ENCODE data around the gene AK4. TPM values are rescaled to one million over a fixed set of nuclear protein-coding genes. Genes with fewer than 3 reads are reported as not detected.
A peak's percentile ranks its signal among the peaks of the same experiment; 100 is the strongest.

The AK4 gene
- total and polyA plus RNA-seq, 5 experiments from 2014 or later = 0.19 to 0.91 TPM; not detected in 3

DNA sequence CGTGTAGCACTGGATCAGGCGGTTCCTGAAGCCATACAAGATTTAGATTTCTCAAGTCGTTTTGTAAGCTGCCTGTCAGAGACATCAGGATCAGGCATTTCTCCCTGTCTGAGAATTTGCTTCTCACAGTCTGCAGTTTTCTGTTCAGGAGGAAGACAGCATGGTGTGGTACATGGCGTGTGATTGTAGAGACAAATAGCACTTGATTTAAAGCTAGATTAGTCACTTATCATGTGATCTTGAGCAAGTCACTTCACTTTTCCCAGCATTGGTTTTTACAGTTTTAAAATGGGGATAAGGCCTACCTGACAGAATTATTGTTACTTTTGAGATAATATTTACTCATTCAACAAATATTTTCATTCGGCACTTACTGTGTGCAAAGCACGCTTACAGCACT is 63.3 kb downstream of the AK4 start:
- POLR2A ChIA-PET = no interaction called here
- H3K4me1 Mint-ChIP-seq = peaks cover 1 to 15% (median 12%) of the 10 kb centered on the region in 4 donors
- H3K9me3 Mint-ChIP-seq = no peaks in the 10 kb centered on the region
- ATAC-seq = no peak
- H3K36me3 Mint-ChIP-seq = no peaks in the 10 kb centered on the region
- DNase-seq = no peak
- H3K4me3 Mint-ChIP-seq = no peak overlapping the region
- no peak overlapping the region for H3K27ac Mint-ChIP-seq
- H3K27me3 Mint-ChIP-seq = peaks cover 0 to 8% (median 4%) of the 10 kb centered on the region in 5 donors

DNA sequence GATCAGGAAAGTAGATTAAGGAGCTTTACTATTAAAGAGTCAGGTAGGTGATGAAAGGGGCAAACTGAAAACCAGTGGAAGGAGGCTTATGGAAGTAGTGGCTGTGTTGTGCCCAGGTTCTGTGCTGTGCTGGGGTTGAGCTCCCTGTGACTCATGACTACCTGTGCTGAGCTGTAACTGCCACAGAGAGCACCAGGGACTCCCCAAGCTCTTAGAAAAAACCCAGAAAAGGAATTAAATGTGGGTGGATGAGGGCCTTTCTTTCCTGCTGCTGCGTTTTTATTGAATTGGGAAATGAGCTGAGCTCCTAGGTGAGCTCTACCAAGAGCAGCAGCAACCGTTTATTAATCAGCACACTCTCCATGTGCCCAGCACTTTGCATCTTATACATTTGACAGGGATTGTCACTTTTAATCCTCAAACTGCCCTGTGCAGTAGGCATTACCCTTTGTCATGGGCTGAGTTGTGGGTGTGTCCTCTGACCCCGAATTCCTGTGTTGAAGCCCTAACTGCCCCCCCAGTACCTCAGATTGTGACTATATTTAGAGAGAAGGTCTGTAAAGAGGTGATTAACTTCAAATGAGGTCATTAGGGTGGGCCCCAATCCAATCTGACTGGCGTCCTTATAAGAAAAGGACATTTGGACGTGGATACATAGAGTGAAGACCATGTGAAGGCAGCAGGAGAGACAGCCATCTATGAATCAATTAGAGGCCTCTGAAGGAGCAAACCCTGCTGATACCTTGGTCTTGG is 65.4 kb downstream of the AK4 start:
- Mint-ChIP-seq H3K27me3 (peaks cover 0 to 7% (median 4%) of the 10 kb centered on the region in 5 donors), H3K36me3 (no peaks in the 10 kb centered on the region), H3K4me3 (no peak overlapping the region), H3K9me3 (no peaks in the 10 kb centered on the region), H3K4me1 (peaks cover 4 to 16% (median 14%) of the 10 kb centered on the region in 4 donors), H3K27ac (no peak overlapping the region)
- DNase-seq (no peak), ATAC-seq (no peak)
- POLR2A ChIA-PET = no interaction called here

DNA sequence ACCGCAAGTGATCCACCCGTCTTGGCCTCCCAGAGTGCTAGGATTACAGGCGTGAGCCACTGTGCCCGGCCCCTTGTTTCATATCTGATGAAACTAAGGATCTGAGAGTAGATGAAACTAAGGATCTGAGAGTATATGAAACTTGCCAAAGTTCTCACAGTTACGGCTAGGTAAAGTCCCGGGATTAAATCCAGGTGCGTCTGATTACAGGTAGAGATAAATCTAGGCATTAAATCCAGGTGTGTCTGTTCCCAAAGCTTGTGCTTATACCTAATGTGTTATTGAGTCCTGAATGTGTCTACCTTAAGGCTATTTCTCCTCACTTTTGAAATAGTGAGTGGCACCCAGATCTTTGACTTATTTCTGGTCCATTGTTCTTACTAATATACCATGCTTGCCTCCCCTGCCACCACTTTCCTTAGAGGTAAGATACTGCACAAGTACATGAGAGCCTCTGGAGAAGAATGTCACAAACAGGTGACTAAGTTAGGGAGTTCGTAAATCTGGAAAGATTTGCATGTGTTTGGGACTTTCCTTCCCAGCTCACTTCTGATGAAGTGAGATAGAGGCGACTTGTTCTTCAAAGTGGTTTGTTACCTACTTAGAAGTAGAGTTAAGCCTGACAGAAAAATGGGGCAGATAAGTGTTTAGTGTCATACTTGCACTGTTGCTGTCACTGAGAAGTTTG is 66.5 kb downstream of the AK4 start:
- no peak for DNase-seq
- H3K36me3 Mint-ChIP-seq = no peaks in the 10 kb centered on the region
- POLR2A ChIA-PET = no interaction called here
- no peaks in the 10 kb centered on the region for H3K9me3 Mint-ChIP-seq
- peaks cover 4 to 16% (median 11%) of the 10 kb centered on the region in 4 donors for H3K4me1 Mint-ChIP-seq
- no peak for ATAC-seq
- H3K27me3 Mint-ChIP-seq = peaks cover 0 to 4% (median 3%) of the 10 kb centered on the region in 5 donors
- H3K27ac Mint-ChIP-seq = no peak overlapping the region
- H3K4me3 Mint-ChIP-seq = no peak overlapping the region

DNA sequence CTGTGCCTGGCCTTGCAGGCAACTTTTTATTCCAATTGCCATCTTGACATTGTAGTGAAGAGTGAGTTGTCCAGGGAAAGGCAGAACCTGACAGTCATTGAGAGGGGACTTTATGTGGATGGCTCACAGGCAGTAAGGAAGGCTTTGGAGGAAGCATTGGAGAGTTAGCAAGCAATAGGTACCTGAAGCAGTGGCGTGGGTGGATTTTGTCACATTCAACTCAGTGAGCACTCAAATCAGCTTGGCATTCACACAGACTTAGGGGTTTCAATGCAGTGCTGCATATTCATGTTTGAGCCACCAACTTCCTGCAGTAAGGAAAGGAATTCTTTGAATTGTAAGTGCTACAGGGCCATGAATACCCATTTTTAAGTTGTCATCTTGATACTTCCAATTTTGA is 69.0 kb downstream of the AK4 start:
- no peaks in the 10 kb centered on the region for H3K9me3 Mint-ChIP-seq
- H3K4me3 Mint-ChIP-seq = peak overlapping the region in 1 of 10 donors; percentile 29
- peaks cover 0 to 7% (median 1%) of the 10 kb centered on the region in 5 donors for H3K27me3 Mint-ChIP-seq
- H3K36me3 Mint-ChIP-seq = no peaks in the 10 kb centered on the region
- DNase-seq (no peak), ATAC-seq (no peak)
- peaks cover 4 to 16% (median 11%) of the 10 kb centered on the region in 4 donors for H3K4me1 Mint-ChIP-seq
- H3K27ac Mint-ChIP-seq = peak overlapping the region in 3 of 10 donors; percentile 45 to 93 (median 80)
- POLR2A ChIA-PET = no interaction called here

DNA sequence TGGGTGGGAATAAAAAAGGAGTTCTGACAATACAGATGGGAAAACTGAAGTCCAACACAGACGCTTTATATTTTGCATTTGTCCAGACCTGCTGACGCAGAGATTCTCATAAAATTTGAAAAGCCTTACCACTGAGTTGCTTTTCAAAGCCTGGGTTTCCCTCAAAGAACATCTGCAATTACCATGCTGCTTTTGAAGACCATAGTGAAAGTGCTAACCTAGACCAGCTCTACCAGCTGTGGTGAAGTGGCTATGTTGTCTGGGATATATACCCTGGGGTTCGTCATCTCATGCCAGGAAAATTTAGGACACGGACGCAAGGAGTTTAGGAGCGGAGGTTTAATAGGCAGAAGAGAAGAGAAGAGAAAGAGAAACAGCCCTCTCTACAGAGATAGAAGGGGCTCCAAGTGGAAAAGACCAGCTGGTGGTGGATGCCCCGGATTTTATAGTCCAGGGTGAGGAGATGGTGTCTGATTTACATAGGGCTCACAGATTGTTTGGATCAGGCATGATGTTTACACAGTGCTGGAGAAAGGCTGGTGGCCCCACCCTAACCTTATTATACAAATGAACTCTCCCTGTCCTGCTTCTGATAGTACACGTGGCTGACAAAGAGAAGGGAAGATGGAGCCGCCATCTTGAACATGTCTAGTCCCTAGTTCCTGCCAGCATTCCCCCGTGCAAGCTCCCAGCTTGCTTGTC is 73.8 kb downstream of the AK4 start:
- POLR2A ChIA-PET = no interaction called here
- H3K4me3 Mint-ChIP-seq = no peak overlapping the region

GRCh38 chr1:65222340-65222940 is 74.4 kb downstream of the AK4 start:
- Mint-ChIP-seq H3K9me3 (no peaks in the 10 kb centered on the region), H3K27me3 (peaks cover 0 to 15% (median 3%) of the 10 kb centered on the region in 5 donors), H3K4me1 (no peaks in the 10 kb centered on the region), H3K36me3 (no peaks in the 10 kb centered on the region), H3K4me3 (no peak overlapping the region), H3K27ac (no peak overlapping the region)
- ATAC-seq (no peak), DNase-seq (no peak)
- POLR2A ChIA-PET = no interaction called here

More for the DNA sequence above, 73.8 kb downstream of the AK4 start:
- H3K9me3 Mint-ChIP-seq = no peaks in the 10 kb centered on the region
- DNase-seq (no peak), ATAC-seq (no peak)
- H3K4me1 Mint-ChIP-seq = peaks cover 0 to 2% (median under 1%) of the 10 kb centered on the region in 4 donors
- H3K27me3 Mint-ChIP-seq = peaks cover 0 to 15% (median 3%) of the 10 kb centered on the region in 5 donors
- no peak overlapping the region for H3K27ac Mint-ChIP-seq
- no peaks in the 10 kb centered on the region for H3K36me3 Mint-ChIP-seq

DNA sequence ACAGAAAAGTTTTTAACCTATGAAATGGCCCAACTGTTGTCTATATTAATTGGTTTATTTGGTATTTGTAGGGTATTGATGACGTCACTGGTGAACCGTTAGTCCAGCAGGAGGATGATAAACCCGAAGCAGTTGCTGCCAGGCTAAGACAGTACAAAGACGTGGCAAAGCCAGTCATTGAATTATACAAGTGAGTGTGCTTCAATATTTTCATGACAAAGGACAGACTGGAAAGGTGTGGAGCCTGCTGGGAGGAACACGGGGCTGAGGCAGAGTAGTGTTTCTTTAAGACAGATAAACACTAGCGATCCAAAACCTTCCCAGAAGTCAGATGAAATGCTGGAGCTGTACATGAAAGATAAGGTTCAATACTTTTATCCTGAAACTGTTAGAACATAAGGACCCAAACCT is 76.7 kb downstream of the AK4 start:
- POLR2A ChIA-PET = no interaction called here
- no peaks in the 10 kb centered on the region for H3K9me3 Mint-ChIP-seq
- no peaks in the 10 kb centered on the region for H3K36me3 Mint-ChIP-seq
- no peak overlapping the region for H3K4me3 Mint-ChIP-seq
- peaks cover 0 to 19% (median 5%) of the 10 kb centered on the region in 5 donors for H3K27me3 Mint-ChIP-seq
- DNase-seq (no peak), ATAC-seq (no peak)
- H3K27ac Mint-ChIP-seq = no peak overlapping the region
- H3K4me1 Mint-ChIP-seq = no peaks in the 10 kb centered on the region

- H3K27ac Mint-ChIP-seq = no peak overlapping the region
- H3K27me3 Mint-ChIP-seq = peaks cover 0 to 24% (median 5%) of the 10 kb centered on the region in 5 donors
- H3K4me1 Mint-ChIP-seq = no peaks in the 10 kb centered on the region
- ATAC-seq (no peak), DNase-seq (no peak)
- H3K36me3 Mint-ChIP-seq = no peaks in the 10 kb centered on the region
- H3K9me3 Mint-ChIP-seq = no peaks in the 10 kb centered on the region
- no peak overlapping the region for H3K4me3 Mint-ChIP-seq
- POLR2A ChIA-PET = interaction anchor here (0.5 kb wide), 1 partner anchor 1591 kb away, joined by 4 read pairs; no protein-coding TSS in a partner anchor
Observed at GRCh38 chr1:65225179-65225578, 77.2 kb downstream of the AK4 start.

DNA sequence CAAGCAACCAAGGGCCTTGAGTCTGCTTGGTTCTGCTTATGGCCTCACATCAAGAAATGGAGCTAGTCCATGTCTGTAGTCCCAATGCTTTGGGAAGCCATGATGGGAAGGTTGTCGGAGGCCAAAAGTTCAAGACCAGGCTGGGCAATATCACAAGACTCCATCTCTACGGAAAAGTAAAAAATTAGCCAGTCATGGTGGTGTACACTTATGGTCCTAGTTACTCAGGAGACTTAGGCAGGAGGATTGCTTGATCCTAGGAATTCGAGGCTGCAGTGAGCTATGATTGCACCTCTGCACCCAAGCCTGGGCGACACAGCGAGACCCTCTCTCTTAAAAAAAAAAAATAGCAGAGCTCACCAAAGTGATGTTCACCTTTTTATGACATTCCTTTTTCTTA is 81.2 kb downstream of the AK4 start:
- DNase-seq (no peak), ATAC-seq (no peak)
- Mint-ChIP-seq H3K36me3 (no peaks in the 10 kb centered on the region), H3K4me1 (peaks cover 0 to 9% (median 3%) of the 10 kb centered on the region in 4 donors), H3K27ac (no peak overlapping the region), H3K9me3 (no peaks in the 10 kb centered on the region), H3K27me3 (peaks cover 4 to 20% (median 8%) of the 10 kb centered on the region in 5 donors), H3K4me3 (no peak overlapping the region)
- POLR2A ChIA-PET = no interaction called here

DNA sequence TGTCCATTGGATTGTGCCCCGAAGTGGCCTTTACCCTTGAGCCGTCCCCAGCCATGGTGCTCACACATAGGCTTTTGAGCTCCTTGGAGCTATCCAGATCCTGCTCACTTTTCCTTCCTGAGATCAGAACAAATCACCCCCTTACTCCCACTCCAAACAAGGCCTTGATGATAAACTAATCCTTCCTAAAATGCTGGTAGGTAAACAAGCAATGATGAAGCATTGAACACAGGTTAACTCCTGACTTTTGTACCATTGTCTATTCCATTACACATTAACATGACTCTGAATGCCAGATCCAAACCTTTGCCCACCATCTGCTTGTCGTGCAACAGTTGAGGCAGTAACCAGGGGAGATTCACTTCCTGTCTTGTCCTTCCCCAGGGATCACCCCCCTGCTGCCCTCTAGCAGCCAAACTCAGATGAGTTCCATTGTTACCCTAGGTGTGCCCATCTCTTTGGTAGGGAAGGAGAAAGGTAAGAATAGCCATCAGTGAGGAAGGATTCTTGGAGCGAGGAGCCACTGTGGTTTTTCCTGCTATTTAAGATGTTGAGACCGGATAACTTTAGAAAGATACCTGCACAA is 81.8 kb downstream of the AK4 start:
- DNase-seq (no peak), ATAC-seq (no peak)
- POLR2A ChIA-PET = no interaction called here
- no peaks in the 10 kb centered on the region for H3K9me3 Mint-ChIP-seq
- H3K27ac Mint-ChIP-seq = no peak overlapping the region
- peaks cover 4 to 26% (median 10%) of the 10 kb centered on the region in 5 donors for H3K27me3 Mint-ChIP-seq
- peaks cover 0 to 9% (median 3%) of the 10 kb centered on the region in 4 donors for H3K4me1 Mint-ChIP-seq
- H3K4me3 Mint-ChIP-seq = no peak overlapping the region
- H3K36me3 Mint-ChIP-seq = no peaks in the 10 kb centered on the region

DNA sequence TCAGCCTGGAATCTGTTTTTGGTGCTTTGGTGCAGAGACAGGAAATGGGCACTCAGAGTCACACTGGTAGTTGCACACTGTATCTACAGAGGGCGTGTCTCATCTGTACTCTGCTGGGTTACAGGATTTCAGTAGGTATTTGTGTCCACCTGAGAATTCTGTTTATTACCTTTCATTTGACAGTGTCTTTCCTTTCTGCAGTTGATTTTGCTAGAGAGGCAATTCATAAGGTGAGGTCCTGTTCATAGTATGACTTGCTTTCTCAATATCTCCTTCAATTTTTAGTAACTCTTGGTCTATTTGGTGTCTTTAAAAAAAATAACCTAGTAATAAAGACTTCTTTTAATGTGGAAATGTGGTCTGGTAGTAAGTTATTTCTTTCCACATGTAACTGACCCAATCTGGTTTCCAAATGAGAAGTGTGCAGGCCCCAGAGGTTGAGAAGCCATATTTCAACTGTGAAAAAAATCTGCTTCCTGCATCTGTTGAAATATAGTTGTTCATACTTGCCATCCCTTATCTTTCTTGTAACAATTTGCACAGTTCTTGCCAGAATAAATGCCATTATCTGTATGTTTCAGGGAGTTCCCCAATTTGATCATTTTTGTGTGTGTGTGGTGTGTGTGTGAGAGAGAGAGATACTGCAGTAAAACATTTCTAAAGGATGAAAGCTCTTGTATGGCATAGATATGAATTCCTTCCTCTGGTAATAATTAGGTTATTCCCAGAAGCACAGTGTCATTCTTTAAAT is 82.9 kb downstream of the AK4 start:
- H3K27me3 Mint-ChIP-seq = peaks cover 4 to 27% (median 11%) of the 10 kb centered on the region in 5 donors
- DNase-seq = no peak
- peaks cover 0 to 3% (median under 1%) of the 10 kb centered on the region in 3 donors for H3K36me3 Mint-ChIP-seq
- POLR2A ChIA-PET = interaction anchor here (1.2 kb wide), 1 partner anchor 35 kb away, joined by 3 read pairs; no protein-coding TSS in a partner anchor
- ATAC-seq = peak in 1 of 2 donors; percentile 59
- peaks cover 0 to 9% (median 3%) of the 10 kb centered on the region in 4 donors for H3K4me1 Mint-ChIP-seq
- no peak overlapping the region for H3K27ac Mint-ChIP-seq
- H3K4me3 Mint-ChIP-seq = no peak overlapping the region
- peaks cover 0 to 7% (median 0%) of the 10 kb centered on the region in 9 donors for H3K9me3 Mint-ChIP-seq
